Left ventricle myocardium inferior (tissue), 1 donor: ENCODE data around the gene SLC39A1. TPM values are rescaled to one million over a fixed set of nuclear protein-coding genes. Genes with fewer than 3 reads are reported as not detected.

Source experiments
- DNase-seq: peaks from one replicate; pipeline ENCODE4 v3.0.0-alpha.2; 2020
- H3K27ac ChIP-seq: fragments of 200-600 bp; replicated peaks from 2 replicates; pipeline ENCODE4 v1.8.0; 2021
- H3K27me3 ChIP-seq: fragments of 200-600 bp; 2 replicates; pipeline ENCODE4 v1.8.0; 2021; ENCODE audit warnings: low read depth
- H3K36me3 ChIP-seq: fragments of 200-600 bp; 2 replicates; pipeline ENCODE4 v1.8.0; 2021
- H3K4me1 ChIP-seq: fragments of 200-600 bp; 2 replicates; pipeline ENCODE4 v1.8.0; 2021
- H3K4me3 ChIP-seq: fragments of 200-600 bp; 2 replicates; pipeline ENCODE4 v1.8.0; 2021; ENCODE audit warnings: mild to moderate bottlenecking, moderate library complexity
- H3K9me3 ChIP-seq: fragments of 200-600 bp; replicated peaks from 2 replicates; pipeline ENCODE4 v1.8.0; 2021
- CTCF ChIP-seq: fragments of 200-600 bp; IDR thresholded peaks from 2 replicates; pipeline ENCODE4 v1.8.0; 2021; ENCODE audit warnings: antibody characterized with exemption, mild to moderate bottlenecking, borderline replicate concordance
- intact Hi-C: fragments of 100-400 bp; cut with micrococcal nuclease; formaldehyde crosslinking; loops from one replicate; pipeline ENCODE4 v1.11.0; 2022
- total RNA-seq: library from RNA; stranded (reverse); fragmentation: NEBNext Ultra II Directional; extraction: Animal tissue kit (Norgen Biotek cat#: 25700); gene quantifications from one replicate; pipeline ENCODE4 v1.2.1, GENCODE V29; 2021
- donor health status: DM: no; HTN: yes; CAD: no; lungs with severe emphysema.

Gene SLC39A1
- total RNA-seq, 1 donor from 2014 or later: 39.8 TPM

- intact Hi-C loops: no loop called here
- Histone ChIP-seq H3K9me3 (no peaks in the 10 kb centered on the region), H3K27ac (peak overlapping the region; percentile 94), H3K4me1 (peaks cover 37% of the 10 kb centered on the region), H3K4me3 (peak overlapping the region; percentile 87), H3K36me3 (peaks cover 40% of the 10 kb centered on the region), H3K27me3 (no peaks in the 10 kb centered on the region)
- DNase-seq: no peak
- no peak for TF ChIP-seq CTCF
These were observed 15.1 kb upstream of the SLC39A1 start for GRCh38 chr1:153978274-153978909.

DNA sequence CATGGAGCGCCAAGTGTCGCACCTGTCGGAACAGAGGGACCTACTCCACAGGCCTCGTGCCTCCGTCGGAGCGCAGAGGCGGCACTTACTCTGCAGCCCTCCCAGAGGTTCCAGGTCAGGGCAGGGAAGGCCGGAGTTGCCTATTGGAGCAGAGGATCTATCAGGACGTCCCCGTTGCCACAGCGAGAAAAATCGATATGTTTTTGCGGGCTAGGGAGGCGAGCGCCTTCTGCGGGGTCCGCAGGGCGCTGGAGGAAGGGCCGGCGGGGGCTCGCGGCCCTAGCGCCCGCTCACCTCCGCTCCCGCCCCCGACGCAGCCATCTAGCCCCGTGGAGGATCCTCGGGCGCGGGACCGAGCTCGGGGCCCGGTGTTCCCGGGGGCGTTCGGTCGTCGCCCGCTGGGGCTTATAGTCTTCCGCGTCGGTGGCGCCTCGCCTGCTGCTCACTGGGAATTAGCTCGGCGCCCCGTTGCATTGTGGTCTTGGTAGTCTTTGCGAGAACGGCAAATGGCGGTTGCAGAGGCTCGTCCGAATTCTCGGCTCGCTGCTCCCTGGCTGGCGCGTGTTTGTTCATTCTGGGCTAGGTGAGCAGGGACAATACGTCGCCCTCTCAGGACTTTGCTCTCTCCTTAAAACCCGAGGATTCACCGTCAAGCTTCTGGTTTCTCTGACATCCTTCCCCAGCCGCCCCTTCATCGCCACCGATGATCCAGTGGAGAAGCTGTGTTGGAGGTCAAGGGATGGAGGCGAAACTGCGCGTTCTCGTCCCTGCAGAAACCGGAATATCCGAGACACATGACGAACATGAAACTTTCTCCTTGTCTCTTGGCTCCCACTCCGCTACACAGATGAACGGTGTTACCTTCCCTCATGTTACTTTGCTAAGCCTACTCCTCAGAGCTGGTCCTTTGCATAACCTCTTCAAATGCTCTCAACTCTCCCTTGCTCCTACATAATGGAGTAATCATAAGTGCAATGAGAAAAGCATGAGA, 14.2 kb upstream of the SLC39A1 start, which contains the start of gene JTB:
Gene JTB, minus strand, starts transcription at position 425 of the 991 bp plus-strand sequence. Its CDS starts 422 bp downstream, at position 3.
- no peaks in the 10 kb centered on the region for H3K27me3 ChIP-seq

GRCh38 chr1:153976819-153977249, 13.5 kb upstream of the SLC39A1 start:
- peak overlapping the region; percentile 94 for H3K27ac ChIP-seq
- peaks cover 36% of the 10 kb centered on the region for H3K36me3 ChIP-seq
- TF ChIP-seq CTCF: no peak
- DNase-seq: no peak
- no peaks in the 10 kb centered on the region for H3K9me3 ChIP-seq
- H3K4me3 ChIP-seq: peak overlapping the region; percentile 87
- peaks cover 37% of the 10 kb centered on the region for H3K4me1 ChIP-seq
- H3K27me3 ChIP-seq: no peaks in the 10 kb centered on the region
- intact Hi-C loops: no loop called here

More for the DNA sequence above, 14.2 kb upstream of the SLC39A1 start, which contains the start of gene JTB:
- H3K4me1 ChIP-seq: peaks cover 37% of the 10 kb centered on the region
- TF ChIP-seq CTCF: peak; percentile 13
- peak within 1 kb of the TSS; percentile 94 for H3K27ac ChIP-seq
- no peaks in the 10 kb centered on the region for H3K9me3 ChIP-seq
- peak within 1 kb of the TSS; percentile 87 for H3K4me3 ChIP-seq
- peaks cover 39% of the 10 kb centered on the region for H3K36me3 ChIP-seq
- intact Hi-C loops: no loop called here
- DNase-seq: peak; percentile 90

DNA sequence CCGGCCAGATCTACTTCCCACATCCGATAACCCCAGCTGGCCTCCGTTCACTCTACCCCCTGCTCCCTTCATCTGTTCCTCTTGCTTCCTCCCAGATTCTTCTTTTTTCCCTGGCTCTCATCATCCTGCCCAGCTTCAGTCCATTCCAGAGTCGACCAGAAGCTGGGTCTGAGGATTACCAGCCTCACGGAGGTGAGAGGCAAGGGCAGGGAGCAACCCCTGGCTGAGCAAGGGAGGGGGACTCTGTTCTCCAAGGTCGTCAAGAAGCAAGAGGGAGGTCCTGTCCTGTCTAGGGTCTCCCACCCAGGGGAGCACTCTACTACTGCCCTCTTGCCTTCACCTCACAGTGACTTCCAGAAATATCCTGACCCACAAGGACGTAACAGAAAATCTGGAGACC, 10.2 kb upstream of the SLC39A1 start:
- no peaks in the 10 kb centered on the region for H3K27me3 ChIP-seq
- H3K4me3 ChIP-seq: no peak overlapping the region
- TF ChIP-seq CTCF: no peak
- intact Hi-C loops: no loop called here
- H3K9me3 ChIP-seq: no peaks in the 10 kb centered on the region
- peaks cover 36% of the 10 kb centered on the region for H3K4me1 ChIP-seq
- no peak for DNase-seq
- no peak overlapping the region for H3K27ac ChIP-seq
- peaks cover 34% of the 10 kb centered on the region for H3K36me3 ChIP-seq

GRCh38 chr1:153973071-153973470, 9.7 kb upstream of the SLC39A1 start:
- TF ChIP-seq CTCF: no peak
- Histone ChIP-seq H3K4me3 (no peak overlapping the region), H3K36me3 (peaks cover 34% of the 10 kb centered on the region), H3K27me3 (no peaks in the 10 kb centered on the region), H3K9me3 (no peaks in the 10 kb centered on the region), H3K4me1 (peaks cover 36% of the 10 kb centered on the region), H3K27ac (no peak overlapping the region)
- DNase-seq: no peak
- intact Hi-C loops: no loop called here
